HepG2 (cell line): ENCODE measurements around the gene DNAJA3. TPM values are rescaled to one million over a fixed set of nuclear protein-coding genes. Genes with fewer than 3 reads are reported as not detected.

Source experiments
- AFF4 ChIP-seq: sonication (generic); formaldehyde crosslinking; IDR thresholded peaks from 2 replicates; pipeline ENCODE4 v1.4.0; 2020; ENCODE audit warnings: missing genetic modification reagents
- E2F1 ChIP-seq: sonication (generic); formaldehyde crosslinking; IDR thresholded peaks from 2 replicates; pipeline ENCODE4 v1.5.0; 2020; ENCODE audit warnings: missing genetic modification reagents
- FOSL2 ChIP-seq: sonication (generic); formaldehyde crosslinking; IDR thresholded peaks from 2 replicates; pipeline ENCODE4 v1.4.0; 2020; ENCODE audit warnings: missing genetic modification reagents
- JARID2 ChIP-seq: sonication (generic); formaldehyde crosslinking; IDR thresholded peaks from 2 replicates; pipeline ENCODE4 v1.8.1; 2023; ENCODE audit warnings: missing genetic modification reagents, inconsistent platforms; ENCODE audit not compliant: insufficient replicate concordance
- NFYB ChIP-seq: sonication (generic); formaldehyde crosslinking; IDR thresholded peaks from 2 replicates; pipeline ENCODE4 v1.4.0; 2020; ENCODE audit warnings: missing genetic modification reagents
- SCMH1 ChIP-seq: sonication (generic); formaldehyde crosslinking; IDR thresholded peaks from 2 replicates; pipeline ENCODE4 v1.9.0; 2021; ENCODE audit warnings: missing genetic modification reagents, mild to moderate bottlenecking, borderline replicate concordance
- SNAPC4 ChIP-seq: sonication (generic); formaldehyde crosslinking; IDR thresholded peaks from 2 replicates; pipeline ENCODE4 v1.4.0; 2020; ENCODE audit warnings: mild to moderate bottlenecking, missing genetic modification reagents
- SP1 ChIP-seq, 2 experiments: fragments of 450-650 bp in 1 of 2; sonication (generic) in 1 of 2; formaldehyde crosslinking in 1 of 2; IDR thresholded peaks; 2 replicates each; pipeline versions ENCODE4 v1.4.0 to v1.6.1; 2016 to 2020; ENCODE audit warnings: missing genetic modification reagents in 1 of 2
- SUZ12 ChIP-seq: fragments of 150-350 bp; IDR thresholded peaks from 2 replicates; pipeline ENCODE4 v1.6.1; 2014; ENCODE audit warnings: low read depth, low read length
- ZGPAT ChIP-seq: IDR thresholded peaks from 2 replicates; pipeline ENCODE4 v1.6.1; 2016; ENCODE audit warnings: mild to moderate bottlenecking
- ZNF282 ChIP-seq: fragments of 450-650 bp; IDR thresholded peaks from 2 replicates; pipeline ENCODE4 v1.6.1; 2018; ENCODE audit not compliant: partially characterized antibody
- ZNF354B ChIP-seq: sonication (generic); formaldehyde crosslinking; IDR thresholded peaks from 2 replicates; pipeline ENCODE4 v1.8.0; 2022; ENCODE audit warnings: mild to moderate bottlenecking, missing genetic modification reagents
- ZNF530 ChIP-seq: sonication (generic); formaldehyde crosslinking; IDR thresholded peaks from 2 replicates; pipeline ENCODE4 v1.5.0; 2020; ENCODE audit warnings: low read depth, mild to moderate bottlenecking, missing genetic modification reagents
- ZNF619 ChIP-seq: sonication (generic); formaldehyde crosslinking; IDR thresholded peaks from 2 replicates; pipeline ENCODE4 v1.4.0; 2020; ENCODE audit warnings: mild to moderate bottlenecking, missing genetic modification reagents
- ZUFSP ChIP-seq: sonication (generic); formaldehyde crosslinking; IDR thresholded peaks from 2 replicates; pipeline ENCODE4 v1.9.0; 2021; ENCODE audit warnings: missing genetic modification reagents, mild to moderate bottlenecking, borderline replicate concordance
- polyA plus RNA-seq, 8 experiments: library from polyadenylated mRNA; depleted of rRNA in 3 of 8; stranded (reverse) in 7 of 8; unstranded in 1 of 8; fragments of >200 nt; fragmentation: Illumina TruSeq in 4 of 8; extraction: Trizol in 4 of 8; gene quantifications; 2 replicates each; pipeline versions ENCODE4 v1.2.1 to v1.2.3, GENCODE V29; 2011 to 2016; ENCODE audit warnings: low read depth in 4 of 8, missing spikeins in 1 of 8, mixed read lengths in 1 of 8; ENCODE audit not compliant: insufficient read depth in 1 of 8
- total RNA-seq, 5 experiments: library from RNA; depleted of rRNA; stranded (reverse); fragments of >200 nt; fragmentation: Illumina TruSeq; extraction: Trizol; gene quantifications; 2 replicates each; pipeline ENCODE4 v1.2.3, GENCODE V29; 2016; ENCODE audit warnings: low read depth in 1 of 5

Gene DNAJA3
- total and polyA plus RNA-seq, 2 of the 13 experiments (the other 11 are each of a cell fraction or from before 2014, with no cell fraction given): 77.0 to 83.3 TPM

GRCh38 chr16:4426021-4426684 lies 485 bp downstream of the DNAJA3 start (continued):
- TF ChIP-seq E2F1 (CRISPR knock-in tag): no peak
- TF ChIP-seq ZNF530 (CRISPR knock-in tag): no peak
- TF ChIP-seq JARID2: no peak
- TF ChIP-seq ZNF354B (CRISPR knock-in tag): 0 out of 2 replicates have a peak, but pooled peaks have one; percentile 4
- TF ChIP-seq AFF4 (CRISPR knock-in tag): no peak; the same call in 1 of the 2 replicates
- TF ChIP-seq ZGPAT: peak; percentile 65; the same call in 1 of the 2 replicates
- TF ChIP-seq SCMH1 (CRISPR knock-in tag): no peak
- peak; percentile 3; the same call in 1 of the 2 replicates for TF ChIP-seq SNAPC4 (CRISPR knock-in tag)
- no peak for TF ChIP-seq ZUFSP (CRISPR knock-in tag)
- TF ChIP-seq SP1 (IDR thresholded peaks at IDR 0.05): no peak
- 0 out of 2 replicates have a peak, but pooled peaks have one; percentile 16 for TF ChIP-seq SP1 (CRISPR knock-in tag; IDR thresholded peaks at IDR 0.05)
- TF ChIP-seq SUZ12: no peak
- TF ChIP-seq FOSL2 (CRISPR knock-in tag): no peak; the same call in 1 of the 2 replicates
- no peak for TF ChIP-seq ZNF282
- no peak for TF ChIP-seq NFYB (CRISPR knock-in tag)
- no peak for TF ChIP-seq ZNF619
